GM21619 (cell line): ENCODE results near the gene NCOA5.
"Not testable (repeated sequence)": the region's sequence is repeated elsewhere in the genome, so short reads cannot be mapped to it uniquely, and the experiment has no call there.

Source experiments
- ATAC-seq: cut with Tn5 transposase; IDR thresholded peaks from one replicate; pipeline ENCODE4 v1.9.1; 2021; ENCODE audit not compliant: unreplicated experiment

Gene NCOA5

GRCh38 chr20:46093531-46093930 lies 3.8 kb upstream of the NCOA5 start:
- ATAC-seq: no peak

DNA sequence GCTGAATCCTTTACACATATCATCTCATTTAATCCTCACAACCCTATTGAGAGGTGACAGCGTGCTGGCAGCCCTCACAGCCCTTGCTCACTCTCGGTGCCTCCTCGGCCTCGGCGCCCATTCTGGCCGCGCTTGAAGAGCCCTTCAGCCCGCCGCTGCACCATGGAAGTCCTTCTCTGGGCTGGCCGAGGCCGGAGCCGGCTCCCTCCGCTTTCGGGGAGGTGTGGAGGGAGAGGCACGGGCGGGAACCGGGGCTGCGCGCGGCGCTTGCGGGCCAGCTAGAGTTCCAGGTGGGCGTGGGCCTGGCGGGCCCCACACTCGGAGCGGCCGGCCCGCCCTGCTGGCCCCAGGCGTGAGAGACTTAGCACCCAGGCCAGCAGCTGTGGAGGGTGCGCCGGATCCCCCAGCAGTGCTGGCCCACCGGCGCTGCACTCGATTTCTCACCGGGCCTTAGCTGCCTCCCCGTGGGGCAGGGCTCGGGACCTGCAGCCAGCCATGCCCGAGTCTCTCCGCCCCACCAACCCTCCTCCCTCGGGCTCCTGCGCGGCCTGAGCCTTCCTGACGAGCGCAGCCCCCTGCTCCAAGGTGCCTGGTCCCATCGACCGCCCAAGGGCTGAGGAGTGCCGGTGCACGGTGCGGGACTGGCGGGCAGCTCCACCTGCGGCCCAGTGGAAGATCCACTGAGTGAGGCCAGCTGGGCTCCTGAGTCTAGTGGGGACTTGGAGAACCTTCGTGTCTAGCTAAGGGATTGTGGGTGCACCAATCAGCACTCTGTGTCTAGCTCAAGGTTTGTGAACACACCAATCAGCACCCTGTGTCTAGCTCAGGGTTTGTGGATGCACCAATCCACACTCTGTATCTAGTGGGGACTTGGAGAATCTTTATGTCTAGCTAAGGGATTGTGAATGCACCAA lies 2.1 kb upstream of the NCOA5 start:
- ATAC-seq: not testable (repeated sequence)

- ATAC-seq: peak; percentile 20
Measured at GRCh38 chr20:46089167-46089416, 670 bp downstream of the NCOA5 start.

DNA sequence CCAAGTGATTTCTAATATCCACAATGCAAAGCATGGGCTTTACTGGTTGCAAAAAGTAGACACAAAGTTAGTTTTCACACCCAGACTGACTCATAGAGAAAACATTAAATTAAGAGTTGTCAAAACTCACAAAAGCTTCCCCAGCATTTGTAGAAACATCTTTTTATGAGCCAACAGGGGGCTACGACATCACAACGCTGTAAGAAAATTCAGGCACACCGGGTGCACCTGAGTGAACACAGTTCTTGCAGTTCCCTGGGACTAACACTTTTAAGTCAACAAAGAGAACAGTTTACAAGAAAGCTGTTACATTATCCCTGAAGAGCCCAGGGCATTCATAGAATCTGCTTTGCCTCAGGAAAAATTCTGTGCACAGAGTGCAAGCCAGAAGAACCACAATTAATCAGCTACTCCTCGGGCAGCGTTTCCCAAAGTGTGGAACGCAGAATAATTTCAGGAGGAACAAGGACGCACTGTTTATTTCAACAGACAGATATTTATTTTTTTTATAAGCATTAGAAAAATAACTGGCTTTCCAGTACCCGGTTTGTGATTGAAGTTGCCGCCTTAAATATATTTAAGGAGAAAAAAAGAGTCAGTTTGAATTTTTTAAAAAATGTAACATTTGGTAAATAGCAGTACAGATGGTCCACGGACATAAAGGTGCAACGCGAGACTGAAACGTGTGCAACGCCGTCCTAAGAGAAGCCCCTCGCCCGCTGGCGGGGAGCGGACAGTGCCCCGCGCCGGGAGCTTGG lies 1.2 kb downstream of the NCOA5 start:
- ATAC-seq: peak; percentile 1

GRCh38 chr20:46087161-46087560 lies 2.6 kb downstream of the NCOA5 start:
- ATAC-seq: no peak

DNA sequence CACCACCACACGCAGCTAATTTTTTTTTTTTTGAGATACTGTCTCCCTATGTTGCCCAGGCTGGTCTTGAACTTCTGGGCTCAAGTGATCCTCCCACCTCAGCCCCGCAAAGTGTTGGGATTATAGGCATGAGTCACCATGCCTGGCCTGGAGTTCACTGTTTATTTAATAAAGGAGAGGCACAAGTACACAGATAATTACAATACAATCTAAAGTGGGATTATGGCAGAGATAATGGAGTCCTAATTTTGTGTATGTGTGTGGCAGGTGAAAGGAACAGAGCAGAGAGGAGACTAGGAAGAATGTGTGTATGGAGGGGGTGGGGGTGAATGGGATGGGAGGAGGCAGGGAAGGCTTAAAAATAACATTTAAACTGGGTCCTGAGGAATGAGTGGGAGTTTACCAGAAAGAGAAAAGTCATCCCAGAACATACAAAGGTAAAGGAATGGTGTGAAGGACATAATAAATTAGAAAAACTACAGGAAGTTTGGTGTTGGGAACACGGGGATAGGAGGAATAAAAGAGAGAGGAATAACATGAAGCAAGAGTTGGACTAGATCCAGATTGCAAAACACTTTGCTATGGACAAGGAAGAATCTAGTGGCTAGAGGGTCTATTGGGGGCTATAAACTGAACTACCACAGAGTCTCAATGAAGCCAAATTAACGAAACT lies 4.4 kb downstream of the NCOA5 start:
- no peak for ATAC-seq

DNA sequence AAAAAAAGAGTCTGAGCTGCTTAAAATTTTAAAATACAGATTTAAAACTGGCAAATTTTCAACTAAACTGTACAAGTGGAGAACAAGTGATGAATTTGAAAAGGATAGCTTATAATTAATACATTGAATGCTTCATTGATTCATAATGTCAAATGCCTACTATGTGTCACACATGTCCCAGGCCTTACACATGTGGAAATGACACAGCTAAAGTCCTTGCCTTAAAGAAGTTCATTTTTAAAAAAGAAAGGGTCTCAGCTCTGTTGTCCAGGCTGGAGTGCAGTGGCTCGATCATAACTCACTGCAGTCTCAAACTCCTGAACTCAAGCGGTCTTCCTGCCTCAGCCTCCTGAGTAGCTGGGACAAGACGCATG lies 5.0 kb downstream of the NCOA5 start:
- ATAC-seq: no peak

- no peak for ATAC-seq
Measured at GRCh38 chr20:46083531-46084061, 6.2 kb downstream of the NCOA5 start.

DNA sequence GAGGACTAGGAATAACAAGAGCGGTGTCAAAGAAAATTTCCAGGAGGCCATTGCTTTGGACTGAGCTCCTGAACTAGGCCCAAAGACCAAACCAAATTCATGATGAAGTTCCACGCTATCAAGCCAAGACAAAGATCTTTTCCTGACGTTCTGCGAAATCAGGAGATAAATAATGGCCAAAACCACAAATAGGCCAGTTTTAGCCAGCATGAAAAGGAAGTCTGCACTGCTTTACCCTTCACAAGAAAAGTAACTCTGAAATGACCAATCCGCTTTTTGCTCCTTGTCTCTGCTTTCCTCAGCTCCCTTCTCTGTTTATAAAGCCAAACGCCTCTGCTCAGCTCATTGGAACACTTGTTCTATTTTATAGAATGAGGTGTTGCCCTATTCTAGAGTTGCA lies 6.7 kb downstream of the NCOA5 start:
- no peak for ATAC-seq

DNA sequence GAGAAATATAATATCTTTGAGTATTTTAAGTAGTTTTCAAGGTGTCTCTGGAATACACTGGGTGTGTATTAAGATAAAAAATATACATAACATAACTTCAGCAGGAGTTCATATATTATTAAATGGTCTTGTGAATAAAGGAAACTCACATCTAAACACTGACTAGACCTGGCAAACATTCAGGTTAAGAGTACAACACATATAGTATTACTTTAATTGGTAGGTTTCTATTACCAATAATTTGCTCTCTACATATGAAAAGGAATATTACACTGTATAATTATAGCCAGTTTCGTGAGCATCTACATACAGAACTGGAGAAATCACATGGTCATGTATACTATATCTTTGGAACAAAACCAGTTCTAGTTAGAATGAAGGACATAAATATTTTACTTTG lies 8.7 kb downstream of the NCOA5 start:
- ATAC-seq: no peak

- ATAC-seq: no peak
Measured at GRCh38 chr20:46078954-46079353, 10.8 kb downstream of the NCOA5 start.

DNA sequence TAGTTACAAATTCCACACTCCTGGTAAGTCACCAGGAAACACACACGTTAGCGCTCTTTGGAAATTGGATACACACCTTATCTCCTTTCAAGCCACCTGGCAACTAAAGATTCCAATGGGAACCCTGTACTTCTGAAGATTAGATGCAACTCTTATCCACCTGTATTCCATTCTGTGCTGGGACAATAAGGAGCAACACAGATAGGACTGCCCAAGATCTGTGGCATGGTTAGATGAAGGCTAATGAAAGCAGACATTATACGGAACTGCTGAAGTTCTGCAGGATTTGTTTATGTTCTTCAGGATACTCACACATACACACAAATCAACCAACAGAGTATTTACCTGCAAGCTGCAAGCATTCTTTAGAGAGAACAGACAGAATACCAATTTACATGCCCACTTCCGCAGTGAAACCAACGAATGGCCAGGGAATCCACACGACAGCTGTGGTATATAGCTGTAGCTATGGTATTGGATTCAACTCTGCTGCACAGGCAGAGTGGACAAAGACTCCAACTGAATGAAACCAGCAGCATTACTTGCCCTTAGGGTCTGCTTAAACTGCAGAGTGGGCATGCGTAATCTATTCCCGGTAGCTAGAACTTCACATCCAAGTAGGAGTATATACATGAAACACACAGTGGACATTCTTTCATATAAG lies 12.0 kb downstream of the NCOA5 start:
- no peak for ATAC-seq

- no peak for ATAC-seq
Measured at GRCh38 chr20:46076806-46077205, 13.0 kb downstream of the NCOA5 start.

GRCh38 chr20:46074006-46074405 lies 15.8 kb downstream of the NCOA5 start:
- no peak for ATAC-seq

GRCh38 chr20:46073443-46073842 lies 16.3 kb downstream of the NCOA5 start:
- no peak for ATAC-seq

DNA sequence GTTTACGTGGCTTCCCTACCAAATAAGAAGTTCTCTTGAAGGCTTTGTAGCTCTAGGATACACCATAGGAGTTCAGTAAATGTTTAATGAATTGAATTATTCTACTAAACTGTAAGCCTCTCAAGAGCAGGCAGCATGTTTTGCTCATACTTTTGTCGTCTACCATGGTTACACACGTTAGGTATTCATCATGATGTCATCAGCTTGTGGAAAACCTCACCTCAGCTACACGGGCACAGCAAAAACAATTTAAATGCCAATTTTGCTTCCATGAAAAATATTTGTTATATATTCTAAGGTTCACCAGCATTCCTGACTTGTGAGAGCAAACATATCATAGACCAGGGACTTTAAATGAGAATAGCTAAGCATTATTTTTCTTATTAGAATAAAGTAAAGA lies 16.7 kb downstream of the NCOA5 start:
- ATAC-seq: no peak

DNA sequence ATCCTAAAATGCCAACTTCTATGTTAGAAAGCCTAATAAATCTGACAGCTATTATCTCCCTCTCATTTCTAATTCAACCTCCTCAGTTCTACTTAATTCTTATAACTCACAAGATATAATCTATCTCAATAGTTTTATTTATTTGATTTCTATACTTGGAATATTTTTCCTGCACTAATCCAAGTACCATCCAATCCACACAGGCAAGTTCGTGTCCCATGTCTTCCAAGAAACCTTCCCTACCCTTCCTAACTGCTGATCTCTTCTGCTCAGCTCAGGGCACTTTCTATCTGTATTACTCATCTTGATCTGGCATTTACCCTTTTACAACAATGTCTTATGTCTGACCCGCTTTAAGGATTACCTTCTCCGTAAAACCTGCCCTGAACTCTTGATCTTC lies 18.2 kb downstream of the NCOA5 start:
- no peak for ATAC-seq

- ATAC-seq: no peak
Measured at GRCh38 chr20:46070215-46070900, 19.4 kb downstream of the NCOA5 start.

GRCh38 chr20:46065691-46066090 lies 24.1 kb downstream of the NCOA5 start:
- ATAC-seq: no peak

DNA sequence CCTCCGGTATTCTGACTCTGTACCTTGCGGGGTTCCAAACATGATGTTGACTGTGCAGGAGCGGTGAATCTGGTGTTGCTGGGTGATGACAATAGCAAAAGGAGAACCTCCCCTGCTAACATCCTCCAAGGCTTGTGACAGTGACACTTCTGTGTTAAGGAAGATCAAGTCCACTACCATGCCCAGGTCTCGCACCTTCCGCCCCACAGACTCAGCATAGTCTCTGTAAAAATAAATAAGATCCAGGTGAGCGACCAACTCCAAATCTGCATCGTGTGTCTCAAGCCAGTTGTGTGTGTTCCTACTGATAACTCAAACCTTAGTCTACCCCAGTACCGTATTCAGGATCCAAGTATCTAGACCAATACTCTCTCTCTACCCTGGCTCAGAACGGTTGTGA lies 24.8 kb downstream of the NCOA5 start:
- ATAC-seq: no peak

DNA sequence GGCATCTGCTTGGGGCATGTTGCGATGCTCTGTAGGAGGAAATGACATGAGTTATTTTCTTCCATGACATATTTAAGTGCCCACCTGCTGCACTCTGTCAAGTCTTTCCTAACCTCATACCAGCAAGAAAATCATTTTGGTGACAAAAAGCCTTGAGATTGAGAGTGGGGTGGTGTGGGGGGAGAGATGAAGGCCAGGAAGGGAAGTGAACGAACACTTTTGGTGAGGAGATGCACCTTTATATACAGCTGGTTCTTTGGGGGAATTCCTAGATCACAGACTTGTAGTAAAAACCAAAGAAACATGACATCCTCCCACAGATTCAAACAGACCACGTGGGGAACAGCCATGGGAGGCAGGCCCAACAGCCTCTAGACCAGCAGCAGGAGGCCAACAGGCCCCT lies 26.1 kb downstream of the NCOA5 start:
- ATAC-seq: no peak
